ENCODE results near the gene CYP2W1. TPM values are rescaled to one million over a fixed set of nuclear protein-coding genes. Genes with fewer than 3 reads are reported as not detected.

The CYP2W1 gene
- total RNA-seq, 1 experiment from 2014 or later: not detected

- Histone ChIP-seq H3K79me2 (ENCODE audit: insufficient read depth, low read length) (peaks cover 19% of the 10 kb centered on the region; the same call in 1 of the 2 replicates), H3K9ac (ENCODE audit: low read length) (peak overlapping the region; percentile 71), H4K20me1 (ENCODE audit: insufficient read depth) (no peaks in the 10 kb centered on the region), H3K9me2 (ENCODE audit: insufficient read depth) (no peaks in the 10 kb centered on the region), H3K4me2 (ENCODE audit: low read length) (peak overlapping the region; percentile 93), H3K4me1 (ENCODE audit: control insufficient read depth in 1 of 2, insufficient read depth in 2 of 2, low read length in 2 of 2) (peaks cover 8 to 44% of the 10 kb centered on the region in 2 experiments; a peak in 3 of 4 replicates), H3K9me3 (ENCODE audit: control insufficient read depth in 1 of 2, insufficient read depth in 1 of 2, low read depth in 1 of 2, low read length in 2 of 2) (no peaks in the 10 kb centered on the region), H3K36me3 (ENCODE audit: control insufficient read depth in 1 of 2, insufficient read depth in 2 of 2, low read length in 2 of 2) (no peaks in the 10 kb centered on the region), H2AFZ (ENCODE audit: low read depth, low read length, poor library complexity, severe bottlenecking) (no peak overlapping the region), H3K27me3 (ENCODE audit: insufficient read depth, low read length) (no peaks in the 10 kb centered on the region), H3K27ac (ENCODE audit: low read depth, low read length) (no peak overlapping the region; the same call in 1 of the 2 replicates), H3K4me3 (replicated peaks in 1 of 2; ENCODE audit: low read depth in 1 of 2, low read length in 2 of 2) (peak overlapping the region; percentile 57 to 69)
- DNase-seq (ENCODE audit: low read depth, low spot score) (no peak), ATAC-seq (no peak)
- ChIA-PET CTCF (no interaction called here), POLR2A (interaction anchor here (0.7 kb wide), 1 partner anchor 20 kb away, joined by 3 read pairs; no protein-coding TSS in a partner anchor), RAD21 (ENCODE audit: low non-redundant PET in 1 of 2, low total read pairs in 2 of 2, uncharacterized antibody in 2 of 2, unreplicated experiment in 2 of 2) (no interaction called here)
- TF ChIP-seq SIN3A (IDR thresholded peaks at IDR 0.05; ENCODE audit: low read depth): no peak
- no peak for TF ChIP-seq FOSL1 (IDR thresholded peaks at IDR 0.05; ENCODE audit: low read depth)
- TF ChIP-seq CBX3 (IDR thresholded peaks at IDR 0.05; ENCODE audit: low read depth): no peak
- no peak for TF ChIP-seq REST (IDR thresholded peaks at IDR 0.05; ENCODE audit: low read depth)
- TF ChIP-seq MAX (IDR thresholded peaks at IDR 0.05): no peak
- TF ChIP-seq ZNF274 (IDR thresholded peaks at IDR 0.05; ENCODE audit: low read depth, low read length): no peak
- TF ChIP-seq ELF1 (IDR thresholded peaks at IDR 0.05; ENCODE audit: borderline replicate concordance, low read depth): no peak
- TF ChIP-seq EZH2 (IDR thresholded peaks at IDR 0.05): no peak
- TF ChIP-seq ZFX (IDR thresholded peaks at IDR 0.05): no peak
- TF ChIP-seq EZH2phosphoT487 (IDR thresholded peaks at IDR 0.05; ENCODE audit: borderline replicate concordance): no peak
- no TSS peak for BruUV-seq (replicated peaks)
- intact Hi-C loops (cut with micrococcal nuclease): no loop called here
These were observed 30.2 kb upstream of the CYP2W1 start for GRCh38 chr7:952548-953441.
